HepG2 (cell line): ENCODE measurements around the gene JAGN1. TPM values are rescaled to one million over a fixed set of nuclear protein-coding genes. Genes with fewer than 3 reads are reported as not detected.
A peak's percentile ranks its signal among the peaks of the same experiment; 100 is the strongest.

Experiments used
- ARNT2 ChIP-seq: sonication (generic); formaldehyde crosslinking; IDR thresholded peaks from 2 replicates; pipeline ENCODE4 v1.8.0; 2022; ENCODE audit warnings: mild to moderate bottlenecking, low read depth, missing genetic modification reagents, moderate library complexity
- DDIT3 ChIP-seq: sonication (generic); formaldehyde crosslinking; IDR thresholded peaks from 2 replicates; pipeline ENCODE4 v1.4.0; 2020; ENCODE audit warnings: mild to moderate bottlenecking, missing genetic modification reagents
- GPBP1L1 ChIP-seq: sonication (generic); formaldehyde crosslinking; IDR thresholded peaks from 2 replicates; pipeline ENCODE4 v1.5.0; 2020; ENCODE audit warnings: mild to moderate bottlenecking, missing genetic modification reagents
- HNRNPUL1 ChIP-seq: fragments of 200-400 bp; formaldehyde crosslinking; IDR thresholded peaks from 2 replicates; pipeline ENCODE4 v1.6.1; 2017; ENCODE audit warnings: low read depth, mild to moderate bottlenecking, low read length, moderate library complexity
- IRF9 ChIP-seq: sonication (generic); formaldehyde crosslinking; IDR thresholded peaks from 2 replicates; pipeline ENCODE4 v1.8.0; 2022; ENCODE audit warnings: missing genetic modification reagents, mild to moderate bottlenecking, borderline replicate concordance
- KLF6 ChIP-seq: IDR thresholded peaks from 2 replicates; pipeline ENCODE4 v1.8.0; 2016; ENCODE audit warnings: missing biosample characterization, missing genetic modification reagents
- MAFG ChIP-seq: sonication (generic); formaldehyde crosslinking; IDR thresholded peaks from 2 replicates; pipeline ENCODE4 v1.5.1; 2020; ENCODE audit warnings: mild to moderate bottlenecking, missing genetic modification reagents
- MBD4 ChIP-seq: IDR thresholded peaks from 2 replicates; pipeline ENCODE4 v1.6.1; 2012; ENCODE audit warnings: low read length, inconsistent platforms, borderline replicate concordance
- NRL ChIP-seq: sonication (generic); formaldehyde crosslinking; IDR thresholded peaks from 2 replicates; pipeline ENCODE4 v1.5.0; 2020; ENCODE audit warnings: missing genetic modification reagents, mild to moderate bottlenecking, moderate library complexity, borderline replicate concordance
- PHF8 ChIP-seq: sonication (generic); formaldehyde crosslinking; IDR thresholded peaks from 2 replicates; pipeline ENCODE4 v1.5.0; 2020; ENCODE audit warnings: missing genetic modification reagents
- REST ChIP-seq, 2 experiments: IDR thresholded peaks; 2 replicates each; pipeline ENCODE4 v1.6.1; 2011 to 2012; ENCODE audit warnings: low read length in 2 of 2, borderline replicate concordance in 1 of 2, low read depth in 1 of 2, mild to moderate bottlenecking in 1 of 2, moderate library complexity in 1 of 2
- XRCC5 ChIP-seq: fragments of 200-400 bp; formaldehyde crosslinking; optimal IDR thresholded peaks from 2 replicates; pipeline ENCODE3; 2017; ENCODE audit warnings: mild to moderate bottlenecking, low read length
- ZBTB25 ChIP-seq: IDR thresholded peaks from 2 replicates; pipeline ENCODE4 v1.6.1; 2018; ENCODE audit warnings: missing genetic modification reagents
- ZBTB8A ChIP-seq: sonication (generic); formaldehyde crosslinking; IDR thresholded peaks from 2 replicates; pipeline ENCODE4 v1.4.0; 2020; ENCODE audit warnings: mild to moderate bottlenecking, low read depth, missing genetic modification reagents, borderline replicate concordance
- ZFP37 ChIP-seq: sonication (generic); formaldehyde crosslinking; IDR thresholded peaks from 2 replicates; pipeline ENCODE4 v1.4.0; 2020; ENCODE audit warnings: missing genetic modification reagents, borderline replicate concordance
- ZFX ChIP-seq: sonication (generic); formaldehyde crosslinking; IDR thresholded peaks from 2 replicates; pipeline ENCODE4 v1.4.0; 2020; ENCODE audit warnings: mild to moderate bottlenecking, low read depth, missing genetic modification reagents, moderate library complexity
- ZKSCAN1 ChIP-seq: fragments of 150-350 bp; IDR thresholded peaks from 2 replicates; pipeline ENCODE4 v1.6.1; 2014; ENCODE audit warnings: low read length
- ZNF333 ChIP-seq: sonication (generic); formaldehyde crosslinking; IDR thresholded peaks from 2 replicates; pipeline ENCODE4 v1.4.0; 2020; ENCODE audit warnings: mild to moderate bottlenecking, missing genetic modification reagents, borderline replicate concordance
- ZNF577 ChIP-seq: sonication (generic); formaldehyde crosslinking; IDR thresholded peaks from 2 replicates; pipeline ENCODE4 v1.4.0; 2020; ENCODE audit warnings: mild to moderate bottlenecking, low read depth, missing genetic modification reagents, borderline replicate concordance
- ZNF674 ChIP-seq: sonication (generic); formaldehyde crosslinking; IDR thresholded peaks from 2 replicates; pipeline ENCODE4 v1.5.0; 2020; ENCODE audit warnings: low read depth, mild to moderate bottlenecking, missing genetic modification reagents
- ZNF879 ChIP-seq: sonication (generic); formaldehyde crosslinking; IDR thresholded peaks from 2 replicates; pipeline ENCODE4 v1.8.1; 2023; ENCODE audit warnings: missing genetic modification reagents
- ZSCAN22 ChIP-seq: sonication (generic); formaldehyde crosslinking; IDR thresholded peaks from 2 replicates; pipeline ENCODE4 v1.4.0; 2020; ENCODE audit warnings: mild to moderate bottlenecking, missing genetic modification reagents
- polyA plus RNA-seq, 8 experiments: library from polyadenylated mRNA; depleted of rRNA in 3 of 8; stranded (reverse) in 7 of 8; unstranded in 1 of 8; fragments of >200 nt; fragmentation: Illumina TruSeq in 4 of 8; extraction: Trizol in 4 of 8; gene quantifications; 2 replicates each; pipeline versions ENCODE4 v1.2.1 to v1.2.3, GENCODE V29; 2011 to 2016; ENCODE audit warnings: low read depth in 4 of 8, missing spikeins in 1 of 8, mixed read lengths in 1 of 8; ENCODE audit not compliant: insufficient read depth in 1 of 8
- total RNA-seq, 5 experiments: library from RNA; depleted of rRNA; stranded (reverse); fragments of >200 nt; fragmentation: Illumina TruSeq; extraction: Trizol; gene quantifications; 2 replicates each; pipeline ENCODE4 v1.2.3, GENCODE V29; 2016; ENCODE audit warnings: low read depth in 1 of 5

The JAGN1 gene
- total and polyA plus RNA-seq, 2 of the 13 experiments (the other 11 are each of a cell fraction or from before 2014, with no cell fraction given) = 49.9 to 50.9 TPM

GRCh38 chr3:9890249-9891071 is at the start of gene JAGN1 (continued):
- TF ChIP-seq GPBP1L1 (CRISPR knock-in tag) = no peak
- 0 out of 2 replicates have a peak, but pooled peaks have one; percentile 55 for TF ChIP-seq DDIT3 (CRISPR knock-in tag)
- 0 out of 2 replicates have a peak, but pooled peaks have one; percentile 51 for TF ChIP-seq ZNF879 (CRISPR knock-in tag)
- peak; percentile 95 for TF ChIP-seq ARNT2 (CRISPR knock-in tag)
- TF ChIP-seq IRF9 = peak; percentile 96; the same call in 1 of the 2 replicates
- peak; percentile 57 for TF ChIP-seq XRCC5
- TF ChIP-seq PHF8 (CRISPR knock-in tag) = peak; percentile 96
- TF ChIP-seq KLF6 (CRISPR knock-in tag) = peak; percentile 89
- no peak for TF ChIP-seq MBD4
- TF ChIP-seq REST (IDR thresholded peaks at IDR 0.05; ENCODE audit: borderline replicate concordance in 1 of 2, low read depth in 1 of 2, low read length in 2 of 2) = peak in 1 of 2 experiments; percentile 38; a peak in 1 of 4 replicates
- TF ChIP-seq ZBTB8A (CRISPR knock-in tag) = no peak
- TF ChIP-seq ZFX (CRISPR knock-in tag) = peak; percentile 98
- no peak for TF ChIP-seq HNRNPUL1
- no peak for TF ChIP-seq MAFG (CRISPR knock-in tag)
- TF ChIP-seq ZNF674 (CRISPR knock-in tag) = no peak
- no peak for TF ChIP-seq ZKSCAN1
- no peak for TF ChIP-seq ZFP37 (CRISPR knock-in tag)
- peak; percentile 95 for TF ChIP-seq ZNF333 (CRISPR knock-in tag)
- no peak for TF ChIP-seq ZNF577
- no peak for TF ChIP-seq ZSCAN22 (CRISPR knock-in tag)
- peak; percentile 92 for TF ChIP-seq NRL (CRISPR knock-in tag)
- TF ChIP-seq ZBTB25 (CRISPR knock-in tag) = no peak
